HG02759 (cell line): Measurements from ENCODE around the gene PCBP3.
"Not testable (repeated sequence)": the region's sequence is repeated elsewhere in the genome, so short reads cannot be mapped to it uniquely, and the experiment has no call there.

Source experiments
- ATAC-seq: cut with Tn5 transposase; IDR thresholded peaks from one replicate; pipeline ENCODE4 v1.9.1; 2021; ENCODE audit warnings: mild to moderate bottlenecking, moderate library complexity; ENCODE audit not compliant: unreplicated experiment

PCBP3 gene

GRCh38 chr21:45643021-45643980, at the start of gene PCBP3:
TSS of gene PCBP3 (plus strand) at chr21:45643725. CDS start at chr21:45850086, 206,361 bp downstream.
- ATAC-seq: peak; percentile 78

DNA sequence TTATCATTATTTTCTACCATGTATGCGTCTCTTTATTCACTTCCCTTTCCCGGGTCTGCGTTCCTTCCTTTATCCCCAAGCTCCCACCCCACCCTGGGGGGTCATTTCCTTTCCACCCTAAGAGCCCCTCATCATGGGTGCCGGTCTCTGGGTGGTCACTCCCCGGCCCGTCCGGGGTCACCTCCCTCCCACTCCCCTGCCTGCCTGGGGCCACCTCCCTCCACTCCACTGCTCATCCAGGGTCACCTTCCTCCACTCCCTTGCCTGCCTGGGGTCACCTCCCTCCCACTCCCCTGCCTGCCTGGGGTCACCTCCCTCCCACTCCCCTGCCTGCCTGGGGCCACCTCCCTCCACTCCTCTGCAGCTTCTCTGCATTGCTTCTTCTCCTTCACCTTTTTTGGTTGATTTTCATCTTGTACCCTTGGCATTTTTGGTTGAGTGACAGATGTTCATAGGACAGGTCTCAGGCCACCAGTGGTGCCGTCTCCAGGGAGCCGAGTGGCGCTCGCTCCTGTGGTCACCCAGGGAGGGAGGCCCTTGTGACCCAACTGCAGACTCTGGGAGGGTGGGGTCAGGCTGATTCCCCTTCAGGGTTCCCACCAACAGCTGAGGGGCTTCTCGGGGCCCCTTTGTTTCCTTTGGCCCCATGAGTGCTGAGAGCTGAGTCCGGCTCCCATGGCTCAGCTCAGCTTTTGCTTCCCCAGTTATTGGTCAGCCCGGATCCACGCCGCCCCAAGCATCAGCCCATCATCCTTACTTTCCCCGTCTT, 48.6 kb upstream of the PCBP3 start:
- no peak for ATAC-seq

- no peak for ATAC-seq
Measured at GRCh38 chr21:45595574-45596295, 47.8 kb upstream of the PCBP3 start.

GRCh38 chr21:45596704-45597318, 46.7 kb upstream of the PCBP3 start:
- ATAC-seq: peak; percentile 57

DNA sequence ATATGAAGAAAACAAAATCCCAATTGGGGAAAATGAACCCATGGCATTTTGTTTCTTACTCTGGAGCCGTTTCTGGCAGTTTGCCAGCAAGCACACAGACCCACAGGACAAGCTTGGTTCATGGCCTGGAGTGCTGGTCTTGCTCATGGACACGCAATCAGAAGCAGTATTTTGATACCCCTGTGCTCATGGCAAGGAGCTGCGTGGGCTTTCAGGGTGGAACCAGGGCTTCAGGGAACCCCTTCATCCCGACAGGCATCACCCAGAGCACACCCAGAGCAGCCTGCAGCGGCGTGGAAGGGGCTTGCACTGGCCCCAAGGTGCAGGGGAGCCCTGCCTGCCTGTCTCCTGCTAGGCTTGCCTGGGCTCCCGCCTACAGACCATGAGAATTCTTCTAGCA, 45.4 kb upstream of the PCBP3 start:
- ATAC-seq: no peak

- no peak for ATAC-seq
Measured at GRCh38 chr21:45598666-45599065, 44.9 kb upstream of the PCBP3 start.

DNA sequence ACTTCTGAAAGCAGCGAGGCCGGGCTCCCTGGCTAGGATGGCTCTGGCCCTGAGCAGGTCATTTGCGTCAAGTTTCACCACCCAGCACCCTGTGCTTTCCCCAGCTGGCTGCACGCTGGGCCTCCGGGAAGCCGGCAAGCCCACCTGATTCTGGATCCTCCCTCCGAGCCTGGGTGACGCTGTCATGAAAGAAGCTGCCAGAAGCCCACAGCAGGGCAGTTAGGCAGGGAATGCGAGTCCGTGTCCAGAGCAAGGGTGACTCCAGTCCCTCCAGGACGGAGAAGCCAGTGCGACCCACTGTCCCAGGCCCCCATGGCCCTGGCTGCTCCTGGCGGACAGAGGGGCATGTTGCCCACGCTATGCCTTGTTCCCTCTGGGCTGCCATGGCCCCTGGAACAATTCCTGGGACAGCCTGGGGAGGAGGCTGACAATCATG, 44.4 kb upstream of the PCBP3 start:
- ATAC-seq: no peak

DNA sequence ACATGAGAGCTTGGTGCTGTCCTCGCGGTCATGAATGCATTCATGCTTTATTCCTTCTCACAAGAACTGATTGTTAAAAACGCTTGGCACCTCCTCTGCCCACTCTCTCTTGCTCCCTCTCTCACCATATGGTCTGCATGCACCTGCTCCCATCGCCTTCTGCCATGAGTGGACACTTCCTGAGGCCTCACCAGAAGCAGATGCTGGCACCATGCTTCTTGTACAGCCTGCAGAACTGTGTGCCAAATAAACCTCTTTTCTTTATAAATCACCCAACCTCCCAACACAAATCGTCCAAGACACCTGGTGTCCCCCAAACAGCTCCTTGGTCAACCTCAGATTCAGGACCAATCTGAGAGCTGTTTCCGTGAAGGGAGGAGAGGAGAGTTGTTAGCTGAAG, 43.3 kb upstream of the PCBP3 start:
- no peak for ATAC-seq

GRCh38 chr21:45601551-45601950, 42.0 kb upstream of the PCBP3 start:
- ATAC-seq: no peak

DNA sequence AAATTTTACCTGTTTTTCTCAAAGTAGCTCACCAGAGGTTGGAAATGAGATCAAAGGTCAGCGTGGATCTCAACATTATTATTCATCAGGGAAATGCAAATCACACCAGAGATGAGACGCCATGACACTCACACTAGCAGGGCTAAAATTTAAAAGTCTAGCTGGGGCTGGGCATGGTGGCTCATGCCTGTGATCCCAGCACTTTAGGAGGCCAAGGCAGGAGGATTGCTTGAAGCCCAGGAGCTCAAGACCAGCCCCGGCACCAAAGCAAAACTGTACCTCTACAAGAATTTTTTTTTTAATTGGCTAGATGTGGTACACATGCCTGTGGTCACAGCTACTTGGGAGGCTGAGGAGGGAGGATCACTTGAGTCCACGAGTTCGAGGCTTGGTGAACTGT, 41.4 kb upstream of the PCBP3 start:
- ATAC-seq: no peak

DNA sequence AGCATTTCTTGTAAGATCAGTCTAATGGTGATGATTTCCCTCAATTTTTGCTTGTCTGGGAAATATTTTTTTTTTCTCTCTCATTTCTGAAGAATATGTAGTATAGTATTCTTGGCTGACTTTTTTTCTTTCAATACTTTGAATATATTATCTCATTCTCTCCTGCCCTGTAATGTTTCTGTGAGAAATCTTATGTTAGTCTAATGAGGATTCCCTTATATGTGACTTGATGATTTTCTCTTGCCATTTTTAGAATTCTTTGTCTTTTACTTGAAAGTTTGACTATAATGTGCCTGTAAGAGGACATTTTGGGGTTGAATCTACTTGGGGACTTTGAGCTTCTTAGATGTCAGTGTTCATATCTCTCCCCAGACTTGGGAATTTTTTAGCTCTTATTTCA, 40.0 kb upstream of the PCBP3 start:
- ATAC-seq: no peak

- ATAC-seq: not testable (repeated sequence)
Measured at GRCh38 chr21:45604681-45605080, 38.8 kb upstream of the PCBP3 start.

DNA sequence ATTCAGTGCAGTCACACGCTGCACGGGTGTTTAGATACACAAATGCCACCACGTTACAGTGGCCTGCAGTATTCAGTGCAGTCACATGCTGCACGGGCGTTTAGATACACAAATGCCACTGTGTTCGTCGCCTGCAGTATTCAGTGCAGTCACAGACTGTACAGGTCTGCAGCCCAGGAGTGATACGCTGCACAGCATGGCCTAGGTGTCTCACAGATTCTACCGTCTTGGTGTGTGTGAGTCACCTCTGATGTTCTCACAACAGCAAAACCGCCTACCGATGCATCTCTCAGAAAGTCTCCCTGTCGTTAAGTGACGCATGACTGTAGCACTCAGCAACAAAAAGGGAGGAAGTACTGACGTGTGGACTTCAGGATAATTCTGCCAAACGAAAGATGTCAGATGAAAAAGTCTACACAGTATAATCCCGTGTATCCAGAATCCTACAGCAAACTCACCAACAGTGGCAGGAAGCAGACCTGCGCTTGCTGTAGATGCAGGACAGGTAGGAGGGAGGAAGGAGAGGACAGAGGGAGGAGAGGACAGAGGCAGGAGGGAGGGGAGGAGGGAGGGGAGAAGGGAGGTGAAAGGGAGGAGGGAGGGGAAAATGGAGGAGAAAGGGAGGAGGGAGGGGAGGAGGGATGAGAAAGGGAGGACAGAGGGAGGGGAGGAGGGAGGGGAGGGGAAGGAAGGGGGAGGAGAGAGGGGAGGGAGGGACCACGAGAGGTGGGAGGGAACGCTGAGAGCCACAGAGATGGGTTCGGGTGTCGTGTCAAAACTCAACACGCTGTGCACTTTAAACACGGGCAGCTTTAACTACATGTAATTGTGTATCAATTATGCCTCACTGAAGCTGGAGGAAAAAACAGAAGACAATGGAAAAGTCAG, 36.3 kb upstream of the PCBP3 start:
- ATAC-seq: no peak

GRCh38 chr21:45607909-45608295, 35.6 kb upstream of the PCBP3 start:
- no peak for ATAC-seq

DNA sequence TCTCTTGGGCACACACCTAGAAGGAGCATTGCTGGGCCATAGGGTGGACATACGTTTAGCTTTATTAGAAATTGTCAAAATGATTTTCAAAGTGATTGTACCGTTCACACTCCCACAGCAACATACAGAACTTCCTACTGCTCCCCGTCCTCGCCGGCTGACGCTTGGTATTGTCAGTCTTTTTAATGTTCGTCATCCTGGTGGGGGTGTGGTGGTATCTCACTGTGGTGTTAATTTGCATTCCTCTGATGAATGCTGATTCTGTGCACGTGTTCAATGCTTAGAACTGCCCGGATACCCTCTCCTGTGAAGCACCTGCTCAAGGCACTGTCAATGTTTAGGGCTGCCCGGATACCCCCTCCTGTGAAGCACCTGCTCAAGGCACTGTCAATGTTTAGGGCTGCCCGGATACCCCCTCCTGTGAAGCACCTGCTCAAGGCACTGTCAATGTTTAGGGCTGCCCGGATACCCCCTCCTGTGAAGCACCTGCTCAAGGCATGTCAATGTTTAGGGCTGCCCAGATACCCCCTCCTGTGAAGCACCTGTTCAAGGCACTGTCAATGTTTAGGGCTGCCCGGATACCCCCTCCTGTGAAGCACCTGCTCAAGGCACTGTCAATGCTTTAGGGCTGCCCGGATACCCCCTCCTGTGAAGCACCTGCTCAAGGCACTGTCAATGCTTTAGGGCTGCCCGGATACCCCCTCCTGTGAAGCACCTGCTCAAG, 34.6 kb upstream of the PCBP3 start:
- not testable (repeated sequence) for ATAC-seq

DNA sequence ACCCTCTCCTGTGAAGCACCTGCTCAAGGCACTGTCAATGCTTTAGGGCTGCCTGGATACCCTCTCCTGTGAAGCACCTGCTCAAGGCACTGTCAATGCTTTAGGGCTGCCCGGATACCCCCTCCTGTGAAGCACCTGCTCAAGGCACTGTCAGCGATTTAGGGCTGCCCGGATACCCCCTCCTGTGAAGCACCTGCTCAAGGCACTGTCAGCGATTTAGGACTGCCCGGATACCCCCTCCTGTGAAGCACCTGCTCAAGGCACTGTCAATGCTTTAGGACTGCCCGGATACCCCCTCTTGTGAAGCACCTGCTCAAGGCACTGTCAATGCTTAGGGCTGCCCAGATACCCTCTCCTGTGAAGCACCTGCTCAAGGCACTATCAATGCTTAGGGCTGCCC, 33.9 kb upstream of the PCBP3 start:
- not testable (repeated sequence) for ATAC-seq

GRCh38 chr21:45611296-45611695, 32.2 kb upstream of the PCBP3 start:
- ATAC-seq: no peak

DNA sequence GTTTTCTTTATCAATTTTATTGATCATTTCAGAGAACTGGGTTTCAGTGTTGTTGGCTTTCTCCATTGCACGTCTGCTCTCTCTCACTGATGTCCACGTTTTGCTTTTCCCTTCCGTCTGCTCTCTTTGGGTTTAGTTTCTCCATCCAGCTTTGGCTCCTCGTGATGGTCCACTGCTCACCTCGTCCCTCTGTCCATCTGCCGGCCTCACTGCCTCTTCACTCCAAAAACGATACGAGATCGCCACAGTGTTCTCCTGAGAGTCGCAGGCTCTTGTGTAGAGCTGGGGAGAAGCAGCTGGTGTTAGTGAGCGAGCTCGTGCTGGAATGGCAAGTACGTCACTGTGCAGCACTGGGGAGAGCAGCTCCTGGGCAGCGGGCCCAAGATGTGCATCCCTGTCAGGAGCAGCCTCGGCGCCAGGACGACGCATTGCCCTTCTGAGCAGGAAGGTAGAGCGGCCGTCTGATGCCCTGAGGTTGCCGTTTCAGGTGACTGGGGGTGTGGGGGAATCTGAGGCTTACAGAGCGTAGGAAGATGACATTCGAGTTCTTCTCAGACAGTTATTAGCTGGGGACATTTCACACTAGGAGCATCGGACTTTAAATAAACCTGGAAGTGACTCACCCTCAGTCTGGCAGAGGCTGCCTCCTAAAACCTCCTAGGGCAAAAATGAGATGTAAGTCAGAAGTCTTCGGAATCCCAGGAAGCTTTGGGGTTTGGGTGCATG, 31.4 kb upstream of the PCBP3 start:
- ATAC-seq: no peak

DNA sequence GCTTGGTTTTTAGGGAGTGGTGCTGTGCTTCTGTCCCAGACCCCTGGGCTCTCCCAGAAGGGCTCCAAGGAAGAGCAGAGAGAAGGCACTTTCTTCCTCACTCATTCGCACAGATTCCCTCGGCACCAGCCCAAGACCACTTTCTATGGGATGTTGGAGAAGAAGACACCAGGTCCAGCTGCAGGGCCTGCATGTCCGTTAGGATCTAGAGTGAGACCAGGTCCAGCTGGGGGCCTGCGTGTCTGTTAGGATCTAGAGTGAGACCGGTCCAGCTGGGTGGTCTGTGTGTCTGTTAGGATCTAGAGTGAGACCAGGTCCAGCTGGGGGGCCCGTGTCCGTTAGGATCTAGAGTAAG, 30.9 kb upstream of the PCBP3 start:
- ATAC-seq: not testable (repeated sequence)
